BLaER1 treated with 17β-estradiol and CSF1 and Interleukin-3, amounts not matched to agents 10 nM and 100 nM (cell line): ENCODE results near the gene PI4K2A.
"Not testable (repeated sequence)": the region's sequence is repeated elsewhere in the genome, so short reads cannot be mapped to it uniquely, and the experiment has no call there.

Experiments used
- H3K27ac ChIP-seq, 11 experiments: shearing (Covaris generic); formaldehyde crosslinking; 2 replicates each; pipeline ENCODE4 v1.8.1; 2022
- H3K27me3 ChIP-seq, 11 experiments: shearing (Covaris generic); formaldehyde crosslinking; 2 replicates each; pipeline ENCODE4 v1.8.1; 2022
- H3K36me3 ChIP-seq, 11 experiments: shearing (Covaris generic); formaldehyde crosslinking; 2 replicates each; pipeline ENCODE4 v1.8.1; 2022
- H3K4me1 ChIP-seq, 10 experiments: shearing (Covaris generic); formaldehyde crosslinking; 2 replicates each; pipeline ENCODE4 v1.8.1; 2022
- H3K4me2 ChIP-seq, 11 experiments: shearing (Covaris generic); formaldehyde crosslinking; 2 replicates each; pipeline ENCODE4 v1.8.1; 2022
- H3K4me3 ChIP-seq, 10 experiments: shearing (Covaris generic); formaldehyde crosslinking; 2 replicates each; pipeline ENCODE4 v1.8.1; 2022
- H3K9ac ChIP-seq, 11 experiments: shearing (Covaris generic); formaldehyde crosslinking; 2 replicates each; pipeline ENCODE4 v1.8.1; 2022
- H3K9me3 ChIP-seq, 11 experiments: shearing (Covaris generic); formaldehyde crosslinking; replicated peaks in 1 of 11; 2 replicates each; pipeline ENCODE4 v1.8.1; 2022
- H4K20me1 ChIP-seq, 11 experiments: shearing (Covaris generic); formaldehyde crosslinking; 2 replicates each; pipeline ENCODE4 v1.8.1; 2022
- Cebpa-rat ChIP-seq, 11 experiments: shearing (Covaris generic); IDR thresholded peaks; 2 replicates each; pipeline ENCODE4 v1.8.1; 2022

Gene PI4K2A

DNA sequence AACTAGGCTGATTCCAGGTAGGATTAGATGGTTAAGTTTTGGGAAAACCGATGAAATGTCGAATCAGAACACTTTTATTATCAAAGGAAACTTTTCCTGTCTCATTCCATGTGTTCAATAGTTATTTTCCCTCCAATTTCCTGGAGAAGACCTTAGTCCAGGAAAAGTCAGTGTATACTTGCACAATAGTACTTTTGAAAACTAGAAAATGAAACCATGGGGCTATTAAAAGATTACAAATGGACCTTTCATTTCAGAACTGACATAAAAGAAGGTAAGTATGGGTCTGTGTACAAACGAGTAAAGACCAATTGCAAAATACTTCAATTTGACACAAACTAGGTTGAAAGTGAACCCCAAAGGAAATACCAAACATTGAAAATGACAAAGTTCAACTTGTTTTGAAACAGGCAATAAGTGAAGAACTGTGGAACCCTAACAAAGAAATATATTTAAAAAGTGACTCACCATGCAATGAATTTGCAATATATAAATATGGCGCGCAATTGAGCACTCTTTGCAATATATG is 44.5 kb downstream of the PI4K2A start:
- H3K36me3 ChIP-seq = peaks cover 0 to 12% (median 0%) of the 10 kb centered on the region in 11 experiments; a peak in 4 of 22 replicates
- peaks cover 0 to 63% (median 0%) of the 10 kb centered on the region in 11 experiments; a peak in 7 of 22 replicates for H4K20me1 ChIP-seq
- H3K9ac ChIP-seq = peak overlapping the region in 2 of 11 experiments; percentile 85 to 88; a peak in 4 of 22 replicates
- peak overlapping the region in 3 of 10 experiments; percentile 72 to 79 (median 75); a peak in 7 of 20 replicates for H3K4me3 ChIP-seq
- H3K4me1 ChIP-seq = peaks cover 42 to 82% (median 57%) of the 10 kb centered on the region in 10 experiments
- no peak for TF ChIP-seq Cebpa-rat (IDR thresholded peaks at IDR 0.05)
- peak overlapping the region; percentile 47 to 98 (median 96); a peak in 20 of 22 replicates for H3K4me2 ChIP-seq
- peak overlapping the region in 2 of 11 experiments; percentile 50 to 52; a peak in 4 of 22 replicates for H3K27ac ChIP-seq
- H3K9me3 ChIP-seq = no peaks in the 10 kb centered on the region
- no peaks in the 10 kb centered on the region for H3K27me3 ChIP-seq

DNA sequence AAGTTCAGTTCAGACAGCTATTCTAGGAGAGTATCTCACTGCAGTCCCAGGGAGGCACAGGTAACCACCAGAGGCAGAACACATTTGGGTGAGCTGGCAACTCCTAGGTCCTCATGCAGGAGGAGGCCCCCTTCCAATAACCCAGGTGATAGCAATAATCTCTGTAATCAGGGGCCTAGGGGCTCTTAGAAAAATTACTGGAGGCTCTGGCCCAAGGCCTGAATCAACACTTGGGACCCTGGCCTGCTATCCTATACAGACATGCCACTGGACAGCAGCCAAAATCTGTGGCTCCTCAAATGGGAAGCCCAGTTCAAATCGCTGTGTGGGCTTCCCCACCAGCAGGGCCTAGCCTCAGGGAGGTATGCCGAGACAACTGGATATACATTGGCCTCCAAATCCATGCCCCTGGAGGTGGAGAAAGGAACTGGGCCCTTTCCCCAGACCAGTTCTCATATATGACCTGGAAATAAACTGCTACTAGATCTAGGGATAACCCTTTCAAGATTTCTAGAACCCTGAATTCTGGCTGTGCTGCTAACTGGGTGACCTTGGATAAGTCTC is 45.0 kb downstream of the PI4K2A start:
- TF ChIP-seq Cebpa-rat (IDR thresholded peaks at IDR 0.05) = no peak
- Histone ChIP-seq H3K9me3 (no peaks in the 10 kb centered on the region), H3K36me3 (peaks cover 0 to 6% (median 0%) of the 10 kb centered on the region in 11 experiments; a peak in 3 of 22 replicates), H3K4me3 (peak overlapping the region in 3 of 10 experiments; percentile 72 to 79 (median 75); a peak in 6 of 20 replicates), H3K27ac (peak overlapping the region in 1 of 11 experiments; percentile 22; a peak in 1 of 22 replicates), H3K9ac (peak overlapping the region in 3 of 11 experiments; percentile 82 to 88 (median 85); a peak in 5 of 22 replicates), H3K4me1 (peaks cover 42 to 82% (median 58%) of the 10 kb centered on the region in 10 experiments), H4K20me1 (peaks cover 0 to 57% (median 0%) of the 10 kb centered on the region in 11 experiments; a peak in 7 of 22 replicates), H3K27me3 (no peaks in the 10 kb centered on the region), H3K4me2 (peak overlapping the region; percentile 86 to 98 (median 97); a peak in 20 of 22 replicates)

DNA sequence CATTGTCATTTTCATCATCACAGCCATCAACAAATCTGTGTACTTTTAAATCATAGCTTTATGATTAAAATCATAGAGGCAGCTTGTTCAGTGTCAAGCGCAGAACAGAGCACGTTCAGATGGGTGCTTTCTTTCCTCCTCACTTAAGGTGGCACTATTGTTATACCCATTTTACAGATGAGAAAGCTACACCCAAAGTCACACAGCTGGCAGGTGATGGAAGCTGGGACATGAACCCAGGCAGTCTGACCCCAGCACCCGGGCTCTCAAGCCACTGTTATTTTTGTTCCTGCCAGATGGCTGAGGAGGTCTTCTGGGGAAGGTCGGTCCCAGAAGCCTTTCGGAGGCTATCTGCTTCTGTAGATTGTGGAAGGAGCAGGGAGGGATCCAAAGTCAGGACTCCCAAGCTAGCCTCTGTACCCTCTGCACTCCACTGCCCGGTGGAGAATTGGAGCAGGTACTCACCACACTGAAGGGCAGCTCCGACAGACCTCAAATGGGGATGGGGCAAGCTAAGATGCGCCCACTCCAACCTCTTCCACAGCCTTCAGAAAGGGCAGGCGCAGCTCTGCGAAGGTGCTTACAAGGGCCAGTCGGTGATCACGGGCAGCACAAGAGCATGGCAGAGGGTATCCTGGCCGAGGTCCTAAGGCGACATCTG is 46.0 kb downstream of the PI4K2A start:
- Histone ChIP-seq H3K36me3 (peaks cover 0 to 3% (median 0%) of the 10 kb centered on the region in 11 experiments; a peak in 1 of 22 replicates), H3K27ac (peak overlapping the region in 10 of 11 experiments; percentile 31 to 83 (median 62); a peak in 18 of 22 replicates), H4K20me1 (peaks cover 0 to 48% (median 0%) of the 10 kb centered on the region in 11 experiments; a peak in 7 of 22 replicates), H3K27me3 (no peaks in the 10 kb centered on the region), H3K4me1 (peaks cover 42 to 86% (median 58%) of the 10 kb centered on the region in 10 experiments), H3K9me3 (no peaks in the 10 kb centered on the region), H3K9ac (peak overlapping the region; percentile 63 to 88 (median 80)), H3K4me3 (peak overlapping the region; percentile 62 to 83 (median 72)), H3K4me2 (peak overlapping the region; percentile 86 to 98 (median 97))
- no peak for TF ChIP-seq Cebpa-rat (IDR thresholded peaks at IDR 0.05)

GRCh38 chr10:97686962-97687784 is 46.7 kb downstream of the PI4K2A start, which contains the start of gene AVPI1:
Gene AVPI1 (minus strand): TSS chr10:97687241. CDS start chr10:97679905, 7,336 bp downstream.
- Histone ChIP-seq H3K4me1 (peaks cover 42 to 85% (median 58%) of the 10 kb centered on the region in 10 experiments), H3K9ac (peak within 1 kb of the TSS; percentile 63 to 88 (median 80)), H3K27me3 (no peaks in the 10 kb centered on the region), H4K20me1 (peaks cover 0 to 43% (median 0%) of the 10 kb centered on the region in 11 experiments; a peak in 7 of 22 replicates), H3K4me2 (peak within 1 kb of the TSS; percentile 86 to 98 (median 97)), H3K27ac (peak within 1 kb of the TSS; percentile 57 to 86 (median 67)), H3K9me3 (no peaks in the 10 kb centered on the region), H3K4me3 (peak within 1 kb of the TSS; percentile 62 to 83 (median 72)), H3K36me3 (no peaks in the 10 kb centered on the region)
- TF ChIP-seq Cebpa-rat (IDR thresholded peaks at IDR 0.05) = no peak

DNA sequence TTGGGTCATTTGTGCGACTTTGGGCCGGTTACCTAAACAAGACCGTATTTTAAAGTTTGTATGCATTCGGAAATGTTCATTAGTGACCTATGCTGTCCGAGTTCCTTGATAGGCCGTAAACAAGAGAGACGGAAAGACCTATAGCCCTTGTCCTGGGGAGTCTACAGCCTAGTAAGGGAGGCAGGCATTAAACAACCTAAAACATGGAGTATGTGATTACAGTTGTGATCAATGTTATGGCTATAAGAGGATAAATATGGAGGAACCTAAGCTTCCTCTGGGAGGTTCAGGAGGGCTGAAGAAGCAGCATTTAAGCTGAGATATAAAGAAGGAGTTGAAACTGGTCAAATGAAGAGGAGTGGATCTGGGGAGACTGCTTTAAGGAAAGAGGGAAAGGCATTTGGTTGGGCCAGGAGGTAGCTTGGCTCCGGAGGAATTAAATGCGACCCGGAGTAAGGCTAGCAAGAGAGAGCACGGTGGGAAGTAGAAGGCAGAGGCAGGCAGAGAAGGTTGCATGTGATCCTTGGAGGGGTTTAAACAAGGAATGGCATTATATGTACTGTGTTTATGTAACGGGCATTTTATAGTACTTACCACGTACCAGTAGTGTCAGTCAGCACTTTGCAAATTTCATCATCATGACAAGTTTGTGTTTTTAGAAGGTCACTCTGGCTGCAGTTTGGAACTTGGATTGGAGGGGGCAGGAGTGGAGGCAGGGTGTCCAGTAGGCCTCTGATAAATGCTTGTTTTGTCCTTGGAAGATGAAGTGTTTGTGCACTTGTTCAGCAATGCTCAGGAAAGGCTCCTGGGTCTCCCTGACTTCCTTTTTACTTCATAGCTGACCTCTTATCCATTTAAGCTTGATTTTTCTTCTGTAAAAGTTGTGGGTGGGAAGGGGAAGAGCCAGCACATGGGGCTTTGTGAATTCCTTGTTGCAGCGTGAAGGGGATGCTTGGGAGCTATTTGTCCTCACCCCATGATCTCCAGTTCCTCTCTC is 47.6 kb downstream of the PI4K2A start:
- Histone ChIP-seq H4K20me1 (peaks cover 0 to 34% (median 0%) of the 10 kb centered on the region in 11 experiments; a peak in 6 of 22 replicates), H3K9ac (peak overlapping the region; percentile 49 to 82 (median 75); a peak in 21 of 22 replicates), H3K36me3 (no peaks in the 10 kb centered on the region), H3K9me3 (peaks cover 0 to 2% (median 0%) of the 10 kb centered on the region in 11 experiments; a peak in 2 of 22 replicates), H3K4me2 (peak overlapping the region; percentile 83 to 98 (median 96)), H3K27me3 (no peaks in the 10 kb centered on the region), H3K27ac (peak overlapping the region; percentile 57 to 86 (median 67)), H3K4me3 (peak overlapping the region; percentile 62 to 83 (median 72); a peak in 19 of 20 replicates), H3K4me1 (peaks cover 42 to 78% (median 58%) of the 10 kb centered on the region in 10 experiments)
- TF ChIP-seq Cebpa-rat (IDR thresholded peaks at IDR 0.05) = no peak

DNA sequence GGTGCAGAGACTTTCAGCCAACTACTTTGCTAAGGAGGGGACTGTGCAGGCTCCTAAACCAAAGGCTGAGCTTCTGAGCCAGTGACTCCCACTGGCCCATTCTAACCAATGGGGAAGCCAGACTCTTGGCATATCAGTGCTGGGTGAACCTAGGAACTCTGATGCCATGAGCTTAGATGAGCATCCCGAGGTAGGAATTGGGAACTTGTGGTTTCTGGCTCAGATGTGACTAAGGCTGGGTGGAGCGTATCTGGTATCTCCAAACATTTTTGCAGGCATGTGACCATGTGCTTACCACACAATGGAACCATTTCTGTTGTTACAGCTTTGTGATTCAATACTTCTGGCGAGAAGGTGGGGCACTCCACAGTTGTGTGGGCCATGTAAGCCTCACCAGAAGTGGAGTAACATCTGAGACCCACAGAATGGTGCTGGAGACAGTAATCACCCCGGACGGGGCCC is 49.1 kb downstream of the PI4K2A start:
- peak overlapping the region in 4 of 11 experiments; percentile 6 to 80 (median 66); a peak in 5 of 22 replicates for H3K9ac ChIP-seq
- H3K4me2 ChIP-seq = peak overlapping the region in 6 of 11 experiments; percentile 12 to 98 (median 87); a peak in 11 of 22 replicates
- H3K4me3 ChIP-seq = no peak overlapping the region
- H3K4me1 ChIP-seq = peaks cover 32 to 63% (median 46%) of the 10 kb centered on the region in 10 experiments
- H4K20me1 ChIP-seq = peaks cover 0 to 20% (median 0%) of the 10 kb centered on the region in 11 experiments; a peak in 3 of 22 replicates
- peak overlapping the region in 6 of 11 experiments; percentile 39 to 86 (median 80); a peak in 11 of 22 replicates for H3K27ac ChIP-seq
- no peak for TF ChIP-seq Cebpa-rat (IDR thresholded peaks at IDR 0.05)
- H3K27me3 ChIP-seq = no peaks in the 10 kb centered on the region
- peaks cover 0 to 9% (median 0%) of the 10 kb centered on the region in 11 experiments; a peak in 3 of 22 replicates for H3K9me3 ChIP-seq
- H3K36me3 ChIP-seq = no peaks in the 10 kb centered on the region

DNA sequence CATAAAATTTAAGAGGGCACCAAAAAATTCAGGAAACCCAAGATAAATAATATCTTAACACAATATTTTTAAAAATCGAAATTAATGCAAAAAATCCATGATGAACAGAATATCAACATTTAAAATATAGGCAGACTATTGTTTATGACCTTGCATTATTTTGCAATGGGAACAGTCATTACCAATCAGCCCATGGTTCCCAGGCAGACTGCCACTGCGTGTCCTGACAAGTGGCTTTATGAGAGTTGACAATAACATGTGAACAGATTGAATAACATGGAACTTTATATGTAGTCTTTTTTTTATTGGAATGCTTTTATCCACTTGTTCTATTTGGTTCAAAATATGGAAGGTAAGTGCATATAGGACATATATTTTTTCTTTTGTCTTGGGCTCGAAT is 49.7 kb downstream of the PI4K2A start:
- H3K4me1 ChIP-seq = peaks cover 27 to 57% (median 41%) of the 10 kb centered on the region in 10 experiments
- peaks cover 0 to 14% (median 0%) of the 10 kb centered on the region in 11 experiments; a peak in 3 of 22 replicates for H4K20me1 ChIP-seq
- H3K9ac ChIP-seq = peak overlapping the region in 4 of 11 experiments; percentile 6 to 63 (median 62); a peak in 5 of 22 replicates
- H3K27ac ChIP-seq = peak overlapping the region in 6 of 11 experiments; percentile 39 to 86 (median 80); a peak in 10 of 22 replicates
- H3K9me3 ChIP-seq = peaks cover 0 to 9% (median 0%) of the 10 kb centered on the region in 11 experiments; a peak in 3 of 22 replicates
- no peak for TF ChIP-seq Cebpa-rat (IDR thresholded peaks at IDR 0.05)
- H3K36me3 ChIP-seq = no peaks in the 10 kb centered on the region
- H3K27me3 ChIP-seq = no peaks in the 10 kb centered on the region
- H3K4me2 ChIP-seq = peak overlapping the region in 6 of 11 experiments; percentile 12 to 98 (median 87); a peak in 9 of 22 replicates
- H3K4me3 ChIP-seq = no peak overlapping the region

GRCh38 chr10:97698072-97698655 is 57.7 kb downstream of the PI4K2A start:
- H3K4me1 ChIP-seq = peaks cover 5 to 12% (median 6%) of the 10 kb centered on the region in 10 experiments; a peak in 16 of 20 replicates
- H3K4me2 ChIP-seq, H3K27me3 ChIP-seq, H3K36me3 ChIP-seq, H4K20me1 ChIP-seq, H3K4me3 ChIP-seq, H3K9ac ChIP-seq, H3K9me3 ChIP-seq, H3K27ac ChIP-seq: not testable (repeated sequence)
